ENCODE data around the gene TSPAN33. TPM values are rescaled to one million over a fixed set of nuclear protein-coding genes. Genes with fewer than 3 reads are reported as not detected.

TSPAN33 gene
- total RNA-seq, 4 donors from 2014 or later: 5.0 to 11.4 (median 7.5) TPM

DNA sequence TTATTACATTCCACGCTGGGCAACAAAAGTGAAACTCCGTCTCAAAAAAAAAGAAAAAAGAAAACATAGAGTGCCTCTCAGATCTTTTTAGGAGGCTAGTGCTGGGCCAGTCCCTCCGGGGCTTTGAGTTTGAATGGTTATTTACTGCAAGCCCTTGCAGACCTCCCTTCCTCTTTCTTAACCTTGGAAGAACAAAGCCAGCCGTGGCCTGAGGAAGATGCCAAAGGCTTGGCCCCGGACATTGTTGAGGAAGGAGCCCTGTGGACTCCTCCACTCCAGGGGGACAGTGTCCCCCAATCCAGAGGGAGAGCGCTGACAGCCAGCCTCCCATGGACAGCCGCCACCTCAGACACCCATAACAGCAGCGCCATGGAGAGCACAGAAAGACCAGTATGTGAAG is 5.0 kb downstream of the TSPAN33 start:
- TF ChIP-seq EP300 (IDR thresholded peaks at IDR 0.05) (no peak), POLR2AphosphoS5 (IDR thresholded peaks at IDR 0.05) (no peak), POLR2A (IDR thresholded peaks at IDR 0.05; ENCODE audit: low read depth) (no peak), CTCF (IDR thresholded peaks at IDR 0.05) (no peak)
- Histone ChIP-seq H3K4me3 (no peak overlapping the region), H3K36me3 (no peaks in the 10 kb centered on the region), H3K4me1 (peaks cover 5 to 17% (median 12%) of the 10 kb centered on the region in 4 donors), H3K27me3 (peaks cover 0 to 18% (median 0%) of the 10 kb centered on the region in 4 donors), H3K9me3 (no peaks in the 10 kb centered on the region), H3K27ac (replicated peaks in 1 of 4) (no peak overlapping the region)
- no peak for DNase-seq (ENCODE audit: extremely low spot score)
- intact Hi-C loops (cut with DNase I): no loop called here
- 83% methylated on average over 8 of the region's 8 CpGs for WGBS

DNA sequence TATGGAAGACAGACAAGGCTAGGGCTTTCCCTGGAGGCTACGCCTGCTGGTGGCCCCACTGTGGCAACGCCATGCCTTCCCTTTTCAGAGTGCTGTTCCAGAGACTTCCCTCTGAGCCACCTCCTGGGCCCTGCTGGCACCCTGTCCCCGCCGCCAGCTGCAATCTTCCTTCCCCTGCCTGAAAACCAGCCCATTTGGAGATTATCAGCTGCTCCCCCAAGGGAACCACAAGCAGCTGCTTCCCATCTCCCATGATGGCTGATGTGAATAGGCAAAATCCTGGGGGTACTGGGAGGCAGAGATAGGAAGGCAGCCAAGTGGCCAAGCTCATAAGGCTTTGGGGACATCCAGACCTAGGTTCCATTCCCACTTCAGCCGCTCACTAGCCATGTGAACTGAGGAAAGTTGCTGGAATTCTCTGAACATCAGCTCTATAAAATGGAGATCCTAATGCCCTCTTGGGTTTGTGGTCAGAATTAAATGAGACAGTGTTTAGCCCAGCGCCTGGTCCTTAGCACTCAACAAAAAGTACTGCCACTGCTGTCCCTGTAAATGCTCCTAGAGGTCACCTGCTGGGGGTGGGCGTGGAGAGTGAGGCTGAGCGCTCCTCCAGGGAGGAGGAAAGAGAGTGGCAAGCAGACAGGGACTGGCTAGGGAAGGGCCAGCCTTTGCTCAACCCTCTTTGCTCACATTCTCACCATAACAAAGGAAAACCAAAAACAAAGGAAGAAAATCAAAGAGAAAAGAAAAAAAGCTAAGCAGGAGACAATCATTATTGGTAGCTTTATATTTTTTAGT is 5.9 kb downstream of the TSPAN33 start:
- intact Hi-C loops (cut with DNase I): no loop called here
- Histone ChIP-seq H3K27ac (replicated peaks in 1 of 4) (no peak overlapping the region), H3K36me3 (no peaks in the 10 kb centered on the region), H3K9me3 (no peaks in the 10 kb centered on the region), H3K27me3 (peaks cover 0 to 16% (median 0%) of the 10 kb centered on the region in 4 donors), H3K4me3 (no peak overlapping the region), H3K4me1 (peaks cover 0 to 10% (median 6%) of the 10 kb centered on the region in 4 donors)
- 74% methylated on average over 8 of the region's 8 CpGs for WGBS
- no peak for TF ChIP-seq POLR2A (IDR thresholded peaks at IDR 0.05; ENCODE audit: low read depth)
- TF ChIP-seq POLR2AphosphoS5 (IDR thresholded peaks at IDR 0.05): no peak
- no peak for TF ChIP-seq CTCF (IDR thresholded peaks at IDR 0.05)
- no peak for TF ChIP-seq EP300 (IDR thresholded peaks at IDR 0.05)
- DNase-seq (ENCODE audit: extremely low spot score): no peak

- Histone ChIP-seq H3K9me3 (no peaks in the 10 kb centered on the region), H3K4me3 (no peak overlapping the region), H3K36me3 (no peaks in the 10 kb centered on the region), H3K4me1 (no peaks in the 10 kb centered on the region), H3K27me3 (no peaks in the 10 kb centered on the region), H3K27ac (replicated peaks in 1 of 4) (no peak overlapping the region)
- 93% methylated on average over 9 of the region's 9 CpGs for WGBS
- DNase-seq (ENCODE audit: extremely low spot score): no peak
- TF ChIP-seq POLR2AphosphoS5 (IDR thresholded peaks at IDR 0.05) (no peak), CTCF (IDR thresholded peaks at IDR 0.05) (no peak), POLR2A (IDR thresholded peaks at IDR 0.05; ENCODE audit: low read depth) (no peak), EP300 (IDR thresholded peaks at IDR 0.05) (no peak)
- intact Hi-C loops (cut with DNase I): no loop called here
Measured at GRCh38 chr7:129157651-129158050, 13.1 kb downstream of the TSPAN33 start.

DNA sequence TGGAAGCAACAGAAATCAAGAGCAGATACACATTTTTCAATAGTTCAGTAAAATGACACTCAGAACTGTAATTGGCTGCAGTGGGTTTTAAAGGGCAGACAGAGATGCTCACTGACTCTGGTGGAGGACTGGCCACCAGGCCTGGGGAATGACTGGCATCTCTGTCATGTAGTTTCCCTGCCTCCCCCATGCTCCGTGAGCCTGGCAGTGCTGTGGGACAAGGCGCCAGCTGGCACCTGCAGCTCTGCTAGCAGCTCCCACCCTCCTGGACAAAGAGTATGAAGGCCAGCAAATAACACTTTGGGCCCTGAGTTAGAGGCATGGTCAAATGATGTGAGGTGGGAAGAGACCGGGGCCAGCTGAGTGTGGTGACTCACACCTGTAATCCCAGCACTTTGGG is 15.0 kb downstream of the TSPAN33 start:
- TF ChIP-seq CTCF (IDR thresholded peaks at IDR 0.05): no peak
- no peak for TF ChIP-seq EP300 (IDR thresholded peaks at IDR 0.05)
- no peak for TF ChIP-seq POLR2A (IDR thresholded peaks at IDR 0.05; ENCODE audit: low read depth)
- no peak for TF ChIP-seq POLR2AphosphoS5 (IDR thresholded peaks at IDR 0.05)
- H3K36me3 ChIP-seq: no peaks in the 10 kb centered on the region
- no peak overlapping the region for H3K27ac ChIP-seq (replicated peaks in 1 of 4)
- H3K4me1 ChIP-seq: no peaks in the 10 kb centered on the region
- intact Hi-C loops (cut with DNase I): no loop called here
- no peaks in the 10 kb centered on the region for H3K9me3 ChIP-seq
- no peak overlapping the region for H3K4me3 ChIP-seq
- DNase-seq (ENCODE audit: extremely low spot score): no peak
- WGBS: 100% methylated on average over 1 of the region's 3 CpGs
- H3K27me3 ChIP-seq: no peaks in the 10 kb centered on the region
